Measurements from ENCODE around the gene OSBPL6.
"Not testable (repeated sequence)": the region's sequence is repeated elsewhere in the genome, so short reads cannot be mapped to it uniquely, and the experiment has no call there.

Gene OSBPL6

GRCh38 chr2:178333851-178334250, 139.5 kb downstream of the OSBPL6 start:
- DNase-seq (ENCODE audit: low read depth in 3 of 3, low spot score in 1 of 3), result no peak

- no peak for DNase-seq (ENCODE audit: low read depth in 3 of 3, low spot score in 1 of 3)
These were observed 140.9 kb downstream of the OSBPL6 start for GRCh38 chr2:178335230-178335629.

DNA sequence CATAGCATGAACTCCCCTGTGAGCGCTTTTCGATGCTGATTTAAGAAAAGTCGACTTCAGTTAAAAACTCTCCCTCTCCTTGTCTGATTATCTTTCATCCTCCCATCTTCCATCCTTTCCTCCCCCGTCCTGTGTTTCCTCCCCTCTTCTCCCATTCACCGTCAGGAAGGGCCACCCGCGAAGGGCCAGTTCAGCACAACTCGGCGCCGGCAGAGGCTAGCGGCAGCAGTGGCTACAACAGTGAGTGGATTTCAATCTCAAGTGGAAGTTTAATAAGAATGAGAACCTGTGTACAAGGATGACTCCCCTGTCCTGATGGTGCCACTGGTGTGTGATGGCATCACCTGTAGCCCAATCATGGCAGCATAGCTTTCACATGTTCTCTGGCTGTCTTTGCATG, 149.8 kb downstream of the OSBPL6 start:
- DNase-seq (ENCODE audit: low read depth in 3 of 3, low spot score in 1 of 3), result no peak

GRCh38 chr2:178345951-178346350, 151.6 kb downstream of the OSBPL6 start:
- DNase-seq (ENCODE audit: low read depth in 3 of 3, low spot score in 1 of 3), result no peak

GRCh38 chr2:178350051-178350450, 155.7 kb downstream of the OSBPL6 start:
- no peak for DNase-seq (ENCODE audit: low read depth in 3 of 3, low spot score in 1 of 3)

DNA sequence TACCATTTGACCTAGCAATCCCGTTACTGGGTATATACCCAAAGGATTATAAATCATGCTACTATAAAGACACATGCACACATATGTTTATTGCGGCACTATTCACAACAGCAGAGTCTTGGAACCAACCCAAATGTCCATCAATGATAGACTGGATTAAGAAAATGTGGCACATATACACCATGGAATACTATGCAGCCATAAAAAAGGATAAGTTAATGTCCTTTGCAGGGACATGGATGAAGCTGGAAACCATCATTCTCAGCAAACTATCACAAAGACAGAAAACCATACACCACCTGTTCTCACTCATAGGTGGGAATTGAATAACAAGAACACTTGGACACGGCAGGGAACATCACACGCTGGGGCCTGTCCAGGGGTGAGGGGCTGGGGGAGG, 163.4 kb downstream of the OSBPL6 start:
- not testable (repeated sequence) for DNase-seq (ENCODE audit: low read depth in 3 of 3, low spot score in 1 of 3)

- DNase-seq (ENCODE audit: low read depth in 3 of 3, low spot score in 1 of 3), result no peak
These were observed 165.0 kb downstream of the OSBPL6 start for GRCh38 chr2:178359192-178359912.

DNA sequence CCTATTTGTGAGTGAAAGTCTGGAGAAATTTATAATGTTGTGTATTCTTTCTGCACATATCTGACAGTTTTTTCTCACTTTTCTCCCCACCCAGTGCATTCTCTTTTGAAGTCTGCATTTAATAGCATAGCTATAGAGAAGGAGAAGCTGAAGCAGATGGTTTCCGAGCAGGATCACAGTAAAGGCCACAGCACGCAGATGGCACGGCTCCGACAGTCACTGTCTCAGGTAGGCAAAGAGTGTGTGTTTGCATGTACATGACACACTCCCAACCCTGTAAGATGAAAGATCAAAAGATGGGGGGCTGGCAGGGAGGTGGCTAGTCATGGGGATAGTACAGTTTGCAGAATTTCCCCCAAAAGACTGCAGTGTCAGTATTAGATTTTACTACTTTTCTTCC, 167.3 kb downstream of the OSBPL6 start:
- DNase-seq (ENCODE audit: low read depth in 3 of 3, low spot score in 1 of 3), result no peak

DNA sequence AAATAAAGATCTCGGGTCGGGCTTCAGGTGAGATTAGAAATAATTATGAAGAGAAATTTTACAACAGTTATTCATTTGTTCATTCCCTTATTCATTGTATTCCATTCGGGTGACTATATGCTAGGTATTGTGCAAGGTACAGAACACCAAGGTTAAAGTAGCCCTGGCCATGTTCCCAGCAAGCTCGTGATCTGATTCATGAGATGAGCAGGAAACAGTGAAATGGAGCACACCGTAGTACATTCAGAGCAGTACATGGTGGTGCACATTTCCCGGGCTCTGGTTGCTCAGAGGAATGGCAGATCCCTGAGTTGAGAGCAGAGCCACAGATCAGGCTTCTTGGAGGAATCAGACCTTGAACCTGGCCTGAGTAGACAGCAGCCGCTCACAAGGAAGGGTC, 168.9 kb downstream of the OSBPL6 start:
- no peak for DNase-seq (ENCODE audit: low read depth in 3 of 3, low spot score in 1 of 3)

- DNase-seq (ENCODE audit: low read depth in 3 of 3, low spot score in 1 of 3), result no peak
These were observed 170.8 kb downstream of the OSBPL6 start for GRCh38 chr2:178365116-178365515.

DNA sequence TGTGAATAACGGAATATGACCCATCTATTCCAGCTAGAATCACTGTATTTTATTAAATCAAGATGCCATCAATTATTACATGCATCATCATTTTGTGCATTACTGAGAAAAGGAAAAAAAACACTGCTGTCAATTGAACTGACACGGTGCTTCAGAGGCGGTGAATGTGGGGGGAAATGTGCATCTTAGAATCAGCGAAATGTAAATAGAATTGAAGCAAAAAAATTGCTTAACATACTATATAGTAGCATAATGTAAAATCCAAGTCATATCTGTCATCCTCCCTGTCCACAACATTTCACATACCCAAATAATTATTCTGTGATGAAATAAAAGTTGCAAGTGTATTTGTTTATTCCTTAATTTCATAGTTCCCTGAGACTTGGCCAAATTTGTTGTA, 172.1 kb downstream of the OSBPL6 start:
- no peak for DNase-seq (ENCODE audit: low read depth in 3 of 3, low spot score in 1 of 3)

- DNase-seq (ENCODE audit: low read depth in 3 of 3, low spot score in 1 of 3), result no peak
These were observed 173.0 kb downstream of the OSBPL6 start for GRCh38 chr2:178367344-178367743.

DNA sequence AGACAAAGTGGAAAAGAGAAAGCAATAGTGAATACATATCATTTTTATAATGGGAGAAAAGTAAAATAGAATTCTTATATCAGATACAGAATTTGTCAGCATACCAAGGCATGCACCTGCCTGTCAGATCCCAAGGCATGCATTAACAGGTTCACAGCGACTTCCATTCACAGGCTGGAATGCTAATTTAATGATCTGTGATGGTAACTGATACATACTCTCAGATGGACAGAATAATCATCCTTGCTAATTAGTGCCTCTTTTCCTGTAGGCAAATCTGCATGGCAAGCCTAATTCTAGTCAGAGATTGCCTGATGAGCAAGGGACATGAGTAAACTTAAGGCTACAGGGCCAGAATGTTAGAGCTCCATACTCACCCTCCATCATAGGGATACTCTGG, 180.6 kb downstream of the OSBPL6 start:
- DNase-seq (ENCODE audit: low read depth in 3 of 3, low spot score in 1 of 3), result no peak

GRCh38 chr2:178377046-178377445, 182.7 kb downstream of the OSBPL6 start:
- DNase-seq (ENCODE audit: low read depth in 3 of 3, low spot score in 1 of 3), result no peak

DNA sequence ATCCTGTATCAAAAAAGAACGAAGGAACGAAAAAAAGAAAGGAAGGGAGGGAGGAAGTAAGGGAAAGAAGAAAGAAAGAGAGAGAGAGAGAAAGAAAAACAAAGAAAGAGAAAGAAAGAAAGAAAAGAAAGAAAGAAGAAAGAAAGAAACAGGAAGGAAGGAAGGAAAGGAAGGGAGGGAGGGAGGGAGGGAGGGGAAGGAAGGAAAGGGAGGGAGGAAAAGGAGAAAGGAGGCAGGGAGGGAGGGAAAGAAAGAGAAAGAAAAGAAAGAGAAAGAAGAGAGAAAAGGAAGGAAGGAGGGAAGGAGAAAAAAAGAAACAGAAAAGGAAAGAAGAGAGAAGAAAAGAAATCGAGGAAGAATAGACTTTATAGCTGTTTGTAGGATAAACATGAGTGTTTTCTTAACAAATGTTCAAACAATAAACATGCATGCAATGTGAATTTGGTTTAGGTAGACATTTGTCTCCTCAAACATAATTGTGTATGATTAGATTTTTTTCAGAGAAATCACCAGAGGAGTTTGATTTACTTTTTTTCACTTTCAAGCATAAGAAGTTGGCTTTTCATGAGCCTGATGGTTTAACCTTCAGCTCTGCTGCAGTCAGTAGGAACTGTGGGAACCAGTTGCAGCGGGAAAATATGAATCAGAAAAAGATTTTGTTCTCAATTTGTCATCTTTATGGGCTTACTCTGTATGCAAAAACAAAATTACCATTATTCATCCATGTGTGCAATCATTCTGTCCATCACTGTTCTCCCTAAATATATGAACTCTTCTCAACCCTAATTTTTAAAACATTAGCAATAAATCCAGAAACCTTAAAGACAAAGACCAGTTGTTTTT, 185.1 kb downstream of the OSBPL6 start:
- DNase-seq (ENCODE audit: low read depth in 3 of 3, low spot score in 1 of 3), result no peak

- no peak for DNase-seq (ENCODE audit: low read depth in 3 of 3, low spot score in 1 of 3)
These were observed 186.5 kb downstream of the OSBPL6 start for GRCh38 chr2:178380763-178381162.

- DNase-seq (ENCODE audit: low read depth in 3 of 3, low spot score in 1 of 3), result no peak
These were observed 189.4 kb downstream of the OSBPL6 start for GRCh38 chr2:178383718-178384117.

- no peak for DNase-seq (ENCODE audit: low read depth in 3 of 3, low spot score in 1 of 3)
These were observed 191.4 kb downstream of the OSBPL6 start for GRCh38 chr2:178385595-178386148.

DNA sequence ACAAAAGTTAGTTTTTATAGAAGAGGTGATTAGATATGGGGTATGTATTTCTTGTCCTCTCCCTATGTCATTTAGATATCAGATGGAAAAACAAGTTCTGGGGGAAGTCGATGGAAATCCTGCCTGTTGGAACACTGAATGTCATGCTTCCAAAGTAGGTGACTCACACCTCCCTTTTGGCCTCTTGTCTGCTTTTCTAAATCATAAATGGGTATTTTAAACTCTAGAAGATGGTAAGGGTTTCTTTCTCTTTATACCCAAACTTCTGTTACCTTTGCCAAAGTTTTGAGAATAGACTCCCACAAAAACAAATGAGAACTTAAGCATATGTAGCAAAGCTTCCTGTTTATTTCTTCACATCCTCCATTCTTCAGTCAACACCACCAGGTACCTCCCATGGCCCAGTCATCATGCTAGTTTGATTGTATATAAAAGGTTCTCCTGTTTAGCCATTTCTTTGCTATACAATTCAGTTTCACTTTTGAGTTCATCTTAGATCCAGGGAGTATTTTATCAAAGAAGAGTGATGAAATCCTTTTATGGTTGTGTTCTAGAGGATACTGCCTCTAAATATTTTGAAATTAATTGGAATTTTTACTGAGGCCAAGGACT, 192.8 kb downstream of the OSBPL6 start:
- no peak for DNase-seq (ENCODE audit: low read depth in 3 of 3, low spot score in 1 of 3)

GRCh38 chr2:178388287-178388686, 194.0 kb downstream of the OSBPL6 start:
- DNase-seq (ENCODE audit: low read depth in 3 of 3, low spot score in 1 of 3), result no peak

- DNase-seq (ENCODE audit: low read depth in 3 of 3, low spot score in 1 of 3), result no peak
These were observed 197.4 kb downstream of the OSBPL6 start for GRCh38 chr2:178391701-178392100.

DNA sequence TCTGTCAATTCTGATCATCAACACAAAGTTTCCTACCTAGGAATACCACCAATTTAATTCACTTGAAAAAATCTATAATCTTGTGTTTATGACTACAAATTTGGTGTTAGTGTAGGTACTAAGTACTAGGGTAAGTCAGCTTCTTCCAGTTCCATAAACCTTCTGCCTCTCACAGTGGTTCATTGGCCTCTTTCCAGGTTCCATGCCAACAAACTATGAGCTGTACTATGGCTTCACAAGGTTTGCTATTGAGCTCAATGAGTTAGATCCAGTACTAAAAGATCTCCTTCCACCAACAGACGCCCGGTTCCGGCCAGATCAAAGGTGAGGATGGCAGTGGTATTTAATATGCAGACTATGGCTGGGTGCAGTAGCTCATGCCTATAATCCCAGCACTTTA, 197.9 kb downstream of the OSBPL6 start:
- no peak for DNase-seq (ENCODE audit: low read depth in 3 of 3, low spot score in 1 of 3)

Data from stimulated activated CD4-positive, alpha-beta T cell treated with anti-CD3 and anti-CD28 coated beads, TNF-alpha, amount 100 ng/mL, for 1 hour (primary cell).